HG03354 (cell line): ENCODE measurements around the gene ITPKB.

Experiments
- ATAC-seq: cut with Tn5 transposase; IDR thresholded peaks from one replicate; pipeline ENCODE4 v1.9.1; 2021; ENCODE audit warnings: mild to moderate bottlenecking; ENCODE audit not compliant: unreplicated experiment, poor library complexity, severe bottlenecking

Gene ITPKB

DNA sequence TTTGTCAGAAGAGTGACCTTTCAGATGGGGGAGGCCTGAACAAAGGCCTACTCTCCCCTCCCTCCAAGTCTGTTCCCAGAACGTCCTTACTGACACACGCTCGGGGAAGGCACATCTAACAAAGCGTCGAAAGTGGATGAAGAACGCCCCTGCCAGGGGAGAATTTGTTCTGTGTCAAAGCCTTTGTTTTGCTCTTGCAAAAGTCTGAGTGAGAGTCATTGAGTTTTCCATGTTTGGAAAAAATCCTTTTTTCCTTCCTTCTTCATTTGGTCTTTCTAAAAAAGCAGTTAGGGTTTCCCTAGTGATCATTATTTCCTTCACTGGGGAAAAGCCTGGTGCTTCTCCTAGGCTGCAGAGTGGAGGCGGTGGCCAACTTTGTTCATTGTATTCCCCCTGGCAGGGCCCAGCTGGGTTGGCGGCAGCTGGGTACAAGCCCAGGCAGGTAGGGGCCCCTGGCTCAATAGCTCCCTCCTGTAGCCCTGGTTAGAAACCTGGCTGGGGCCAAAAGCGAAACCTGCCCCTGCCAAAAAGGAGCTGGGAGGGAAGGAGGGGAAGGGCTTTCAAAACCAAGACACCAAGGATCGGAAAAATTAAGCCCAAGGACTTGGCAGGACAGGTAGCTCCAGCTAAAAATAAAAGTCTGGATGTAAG is 81.1 kb downstream of the ITPKB start:
- no peak for ATAC-seq

DNA sequence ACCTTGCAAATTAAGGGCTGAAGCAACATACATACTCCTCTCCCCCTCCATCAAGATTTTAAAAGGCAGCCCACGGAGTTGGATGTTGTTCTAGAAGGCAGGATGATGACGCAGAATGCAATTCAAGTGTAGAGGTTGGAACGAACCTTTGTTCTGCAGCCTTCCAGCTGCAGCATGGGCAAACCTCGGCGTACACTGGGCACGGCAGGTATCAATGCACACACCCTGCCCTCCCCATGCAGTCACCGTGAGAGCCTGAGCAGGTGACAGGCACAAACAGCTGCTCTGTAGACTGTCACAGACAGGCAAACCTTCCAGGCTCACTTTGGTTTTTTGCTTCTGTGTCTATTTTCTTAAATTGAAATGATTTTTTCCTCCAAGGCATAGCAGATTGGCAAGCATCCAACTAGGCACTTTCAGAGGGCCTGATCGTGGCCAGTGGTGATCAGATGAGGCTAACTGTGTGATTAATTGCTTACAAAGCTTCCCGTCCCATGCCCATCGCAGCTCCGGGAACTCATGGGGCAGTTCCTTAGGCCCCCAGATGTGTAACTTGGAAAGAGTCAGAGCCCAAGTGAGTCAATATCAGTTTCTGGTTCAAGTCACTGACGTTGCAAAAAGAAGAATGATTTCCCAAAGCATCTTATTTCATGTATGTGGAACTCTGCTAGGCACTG is 82.3 kb downstream of the ITPKB start:
- ATAC-seq, result no peak

DNA sequence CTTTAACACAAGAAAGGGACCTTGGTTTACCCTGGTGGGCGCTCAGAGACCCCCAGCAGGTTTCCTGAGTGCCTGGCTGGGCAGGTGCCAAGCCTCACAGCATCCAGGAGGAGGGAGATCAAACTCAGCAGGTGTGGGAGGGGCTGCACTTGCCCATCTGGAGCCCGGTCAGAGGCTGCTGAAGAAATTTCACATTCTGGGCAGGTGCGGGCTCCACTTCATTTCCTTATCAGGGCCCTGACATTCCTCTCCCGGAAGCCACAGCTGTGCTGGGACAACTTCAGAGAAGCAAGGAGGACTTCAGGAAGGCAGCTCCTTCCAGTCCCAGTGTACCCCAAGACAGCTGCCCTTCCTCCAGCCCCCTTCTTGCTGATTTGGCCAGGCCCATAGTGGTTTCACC is 82.9 kb downstream of the ITPKB start:
- no peak for ATAC-seq

DNA sequence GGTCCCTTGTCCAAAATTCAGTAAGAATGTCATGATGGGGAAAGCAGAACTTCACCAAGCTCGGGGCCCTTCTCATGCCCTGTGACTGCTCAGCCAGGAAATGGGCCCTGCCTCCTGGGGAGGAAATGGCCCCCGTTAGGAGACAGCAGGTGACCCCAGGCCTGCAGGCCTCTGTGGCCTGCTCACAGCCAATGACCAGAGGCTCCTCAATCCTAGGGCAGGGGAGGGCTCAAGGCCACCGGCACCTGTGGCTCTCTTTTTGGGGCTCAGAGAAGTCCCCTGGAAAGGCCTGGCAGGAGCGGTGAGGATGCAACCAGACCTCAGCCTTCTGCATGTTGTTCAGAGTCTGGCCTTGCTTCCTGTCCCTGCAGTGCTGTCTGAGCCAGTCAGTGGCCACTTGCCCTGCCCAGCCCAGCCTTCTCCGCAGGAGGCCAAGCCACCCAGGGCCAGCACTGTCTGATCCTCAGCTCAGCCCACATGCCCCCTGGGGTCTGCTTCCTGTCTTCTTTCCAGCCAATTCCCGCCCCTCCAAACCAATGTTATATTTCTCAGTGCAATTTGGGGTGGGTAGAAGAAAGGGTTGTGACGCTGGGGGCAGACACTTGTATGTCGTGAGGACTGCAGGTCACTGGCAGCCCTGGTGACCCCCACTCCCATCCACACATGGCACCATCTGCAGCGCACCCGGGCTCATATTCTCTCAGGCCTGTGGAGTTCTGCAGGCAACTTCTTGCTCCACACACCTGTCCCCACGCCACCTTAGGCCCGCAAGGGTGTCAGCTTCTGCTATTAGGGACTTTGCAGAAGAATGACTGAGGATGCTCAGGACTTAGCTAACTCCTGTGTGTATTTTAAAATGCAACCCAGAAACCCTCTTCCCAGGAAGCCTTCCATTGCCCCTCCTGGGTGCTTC is 83.6 kb downstream of the ITPKB start:
- ATAC-seq, result no peak

DNA sequence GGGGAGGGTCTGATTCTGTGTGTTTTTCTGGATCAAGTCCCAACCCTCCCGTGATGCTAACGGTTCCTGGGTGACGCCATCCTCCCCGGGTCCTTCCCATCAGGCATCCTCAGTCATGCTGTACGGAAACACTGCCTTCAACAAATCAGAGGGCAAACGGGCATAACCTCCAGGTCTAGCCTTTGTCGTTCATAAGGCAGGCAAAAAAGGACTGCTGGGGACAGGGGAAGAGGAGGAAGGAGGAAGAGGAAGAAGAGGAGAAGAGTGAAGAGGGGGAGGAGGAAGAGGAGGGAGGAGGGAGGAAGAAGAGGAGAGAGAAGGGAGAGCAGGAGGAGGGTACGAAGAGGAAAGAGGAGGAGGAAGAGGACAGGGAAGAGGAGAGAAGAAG is 84.4 kb downstream of the ITPKB start:
- ATAC-seq, result no peak

DNA sequence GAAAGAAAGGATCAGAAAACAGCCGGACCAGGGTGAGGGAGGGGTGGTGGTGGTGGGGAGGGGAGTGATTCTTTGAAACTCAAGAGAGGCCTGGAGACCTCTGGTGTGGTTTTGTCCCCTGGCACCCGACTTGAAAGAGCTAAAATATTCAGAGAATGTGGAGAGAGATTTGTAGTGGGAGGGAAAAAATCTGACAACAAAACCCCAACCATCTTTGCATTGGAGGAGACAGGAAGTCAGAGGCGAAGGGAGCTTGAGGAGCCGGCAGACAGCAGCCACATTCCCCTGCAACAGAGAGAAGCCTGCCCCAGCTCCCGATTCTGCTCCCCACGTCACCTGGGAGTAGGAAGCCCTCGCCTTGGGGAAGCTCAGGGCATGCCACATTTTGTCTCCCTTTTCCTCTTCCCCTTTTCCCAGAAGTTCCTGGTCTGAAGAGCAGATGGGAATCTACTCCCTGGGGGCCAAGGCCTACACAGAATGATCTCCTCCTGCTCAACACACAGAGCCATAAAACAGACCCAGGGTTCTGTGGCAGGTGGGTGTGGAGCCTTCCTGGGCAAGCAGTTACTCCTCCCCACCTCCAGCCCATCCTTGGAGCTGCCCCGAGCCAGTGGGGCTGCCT is 84.9 kb downstream of the ITPKB start:
- no peak for ATAC-seq

DNA sequence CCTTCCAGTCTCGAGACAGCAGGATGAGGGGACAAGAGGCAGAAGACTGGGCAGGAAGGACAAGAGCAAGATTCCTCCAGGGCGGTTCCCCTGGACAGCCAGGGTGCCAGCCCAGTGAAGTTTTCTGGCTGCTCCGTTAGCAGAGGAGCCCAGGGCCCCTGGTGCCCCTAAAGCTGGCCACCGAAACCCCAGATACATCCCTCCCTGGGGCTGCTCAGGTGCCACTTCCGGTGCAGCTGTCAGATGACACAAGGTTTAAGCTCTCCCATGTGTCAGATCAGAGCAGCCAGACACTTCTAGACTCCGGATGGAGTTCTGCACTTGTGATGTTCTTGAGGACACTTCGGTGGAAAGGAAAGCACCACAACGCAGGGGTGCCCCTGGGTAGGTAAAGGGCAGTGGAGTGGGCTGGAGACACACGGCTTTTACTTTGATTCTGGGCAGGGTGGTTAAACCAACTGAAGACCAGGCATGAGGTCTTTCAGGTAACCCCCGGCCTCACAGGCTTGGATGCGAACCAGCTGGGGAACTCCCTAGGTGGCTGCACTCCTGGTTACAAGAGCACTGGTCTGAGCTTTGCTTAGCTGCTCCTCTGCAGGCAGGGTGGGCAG is 85.7 kb downstream of the ITPKB start:
- peak; percentile 80 for ATAC-seq

DNA sequence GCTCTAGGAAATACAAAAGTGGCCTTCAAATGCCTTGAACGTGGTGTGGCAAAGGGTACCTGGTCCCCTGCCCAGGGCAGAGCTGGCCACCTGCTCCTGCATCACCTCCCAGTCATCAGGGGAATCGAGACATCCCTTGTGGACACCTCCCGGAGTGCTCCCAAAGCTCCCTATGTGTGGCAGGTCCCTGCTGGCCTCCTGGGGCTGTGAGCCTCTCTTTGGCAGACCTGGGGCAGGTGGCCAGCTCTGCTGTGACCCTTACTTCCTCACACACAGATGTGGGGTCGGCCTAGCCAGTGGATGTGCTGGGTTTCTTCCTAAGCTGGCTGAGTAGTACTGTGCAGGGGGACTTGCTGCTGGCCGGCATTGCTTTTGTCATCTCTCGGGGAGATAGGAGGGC is 86.5 kb downstream of the ITPKB start:
- no peak for ATAC-seq

DNA sequence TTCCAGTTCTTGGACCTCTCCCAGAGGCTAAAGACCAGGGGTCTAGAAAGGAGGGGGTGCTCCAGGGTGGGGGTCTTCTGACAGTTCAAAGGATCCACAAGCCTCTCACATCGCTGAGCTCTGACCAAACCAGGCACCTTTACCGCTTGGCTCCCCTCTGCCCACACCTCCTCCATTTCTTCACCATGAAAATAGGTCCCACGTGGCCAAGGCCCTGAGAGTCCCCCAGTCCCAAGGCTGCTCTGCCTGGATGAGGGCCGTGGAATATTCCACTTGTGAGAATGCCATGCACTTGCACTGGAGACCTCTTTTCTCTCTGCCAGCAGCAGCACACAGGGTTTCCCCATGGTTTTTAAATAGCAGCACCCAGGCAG is 87.4 kb downstream of the ITPKB start:
- no peak for ATAC-seq

DNA sequence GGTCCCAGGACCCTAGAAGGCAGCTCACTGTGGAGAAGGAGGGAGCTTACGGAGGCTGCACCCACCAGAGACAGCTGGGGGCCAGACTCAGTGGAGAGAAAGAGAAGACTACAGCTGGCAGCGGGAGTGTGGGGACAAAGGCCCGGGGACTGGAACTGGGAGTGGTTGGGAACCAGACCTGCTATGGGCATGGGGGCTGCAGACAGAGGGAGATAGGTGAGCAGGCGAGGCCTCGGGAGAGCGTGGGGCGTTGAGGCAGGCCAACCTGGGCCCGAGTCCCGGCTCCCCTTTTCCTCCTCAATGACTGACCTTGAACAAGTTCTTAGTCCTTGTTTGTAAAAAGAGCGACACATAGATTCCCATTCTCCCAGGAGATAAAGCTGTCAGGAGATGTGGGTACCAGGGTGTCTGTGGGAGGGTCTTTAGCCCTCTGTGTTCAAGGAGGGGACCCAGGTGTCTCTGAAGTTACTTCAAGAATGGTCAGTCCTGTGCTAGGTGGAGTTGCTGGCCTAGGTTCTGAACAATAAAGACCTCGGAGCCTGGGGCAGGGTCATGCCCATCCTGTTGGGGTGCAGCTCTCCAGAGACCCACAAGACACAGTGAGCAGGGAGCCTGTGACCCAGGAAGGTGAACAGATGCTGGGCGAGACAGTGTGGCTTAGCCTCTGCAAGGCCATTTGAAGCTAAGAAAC is 87.9 kb downstream of the ITPKB start:
- ATAC-seq, result no peak

DNA sequence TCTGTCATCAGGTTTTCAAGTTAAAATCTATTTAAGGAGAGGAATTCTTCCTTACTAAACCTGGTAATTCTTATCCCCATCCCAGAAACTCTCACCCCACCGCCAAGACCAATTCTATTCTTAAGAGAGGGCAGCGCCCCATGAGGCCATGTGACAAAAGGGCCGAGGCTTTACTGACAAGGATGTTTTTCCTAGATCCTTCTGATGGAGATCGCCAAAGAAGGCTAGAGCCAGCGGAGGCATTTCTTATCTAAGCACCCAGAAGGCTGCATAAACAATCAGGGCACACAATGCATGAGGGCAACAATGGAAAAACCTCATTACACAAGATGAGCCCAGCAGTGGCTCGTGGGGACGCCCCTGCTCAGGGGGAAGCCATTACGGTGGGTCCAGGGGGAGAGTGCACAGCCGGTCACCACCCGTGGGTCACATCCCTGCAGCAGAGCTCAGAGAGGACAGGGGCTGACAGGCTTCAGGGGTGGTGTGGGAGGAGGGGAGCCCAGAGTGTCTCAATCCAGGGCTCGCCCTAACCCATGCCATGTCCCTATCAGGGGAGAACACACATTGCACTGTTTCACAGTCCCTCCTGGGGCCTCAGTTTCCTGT is 88.7 kb downstream of the ITPKB start:
- no peak for ATAC-seq

DNA sequence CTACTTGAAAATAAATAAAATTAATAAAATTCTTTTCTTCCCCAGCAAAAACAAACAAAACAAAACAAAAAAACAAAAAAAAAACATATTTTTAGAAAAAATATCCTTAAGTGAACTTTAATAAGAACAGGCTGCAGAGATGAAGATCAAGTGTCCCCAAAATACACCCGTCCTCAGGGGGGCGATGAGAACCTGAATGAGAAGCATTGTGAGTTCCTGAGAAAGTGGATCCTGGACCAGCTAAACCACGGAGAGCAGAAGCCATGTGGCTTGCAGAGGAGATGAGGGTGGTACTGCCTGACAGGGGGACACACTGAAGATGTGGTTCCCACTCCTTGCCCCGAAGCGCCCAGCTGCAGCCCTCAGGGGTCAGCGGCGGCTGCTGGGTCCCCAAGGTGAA is 89.3 kb downstream of the ITPKB start:
- ATAC-seq, result no peak

DNA sequence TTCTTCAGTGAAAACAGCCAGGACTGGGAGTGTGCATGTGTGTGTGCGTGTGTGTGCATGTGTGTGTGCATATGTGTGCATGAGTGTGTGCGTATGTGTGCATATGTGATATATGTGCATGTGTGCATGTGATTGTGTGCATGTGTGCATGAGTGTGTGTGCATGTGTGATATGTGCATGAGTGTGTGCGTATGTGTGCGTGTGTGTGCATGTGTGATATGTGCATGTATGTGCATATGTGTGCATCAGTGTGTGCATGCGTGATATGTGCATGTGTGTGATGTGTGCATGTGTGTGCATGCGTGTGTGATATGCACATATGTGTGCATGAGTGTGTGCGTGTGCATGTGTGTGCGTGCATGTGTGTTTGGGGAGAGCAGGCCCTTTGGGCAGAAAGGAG is 89.8 kb downstream of the ITPKB start:
- ATAC-seq, result no peak

DNA sequence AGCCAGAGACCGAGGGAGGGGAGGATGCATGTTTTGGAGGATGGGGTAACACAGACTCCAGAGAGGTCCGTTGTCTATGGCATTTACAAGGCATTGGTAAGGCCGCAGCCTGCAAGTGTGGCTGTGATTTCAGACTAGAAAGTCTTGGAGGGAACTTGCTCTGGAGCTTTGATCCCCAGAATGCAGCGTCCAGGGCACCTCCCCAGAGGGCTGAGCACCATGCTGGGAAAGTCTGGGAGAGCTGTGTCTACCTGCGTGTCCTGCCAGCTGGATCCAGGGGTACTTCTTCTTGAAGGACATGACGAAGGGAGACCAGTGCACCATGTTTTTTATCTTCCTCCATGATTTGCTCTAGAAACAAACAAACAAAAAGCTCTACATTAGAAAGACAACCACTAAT is 90.7 kb downstream of the ITPKB start:
- ATAC-seq, result no peak

DNA sequence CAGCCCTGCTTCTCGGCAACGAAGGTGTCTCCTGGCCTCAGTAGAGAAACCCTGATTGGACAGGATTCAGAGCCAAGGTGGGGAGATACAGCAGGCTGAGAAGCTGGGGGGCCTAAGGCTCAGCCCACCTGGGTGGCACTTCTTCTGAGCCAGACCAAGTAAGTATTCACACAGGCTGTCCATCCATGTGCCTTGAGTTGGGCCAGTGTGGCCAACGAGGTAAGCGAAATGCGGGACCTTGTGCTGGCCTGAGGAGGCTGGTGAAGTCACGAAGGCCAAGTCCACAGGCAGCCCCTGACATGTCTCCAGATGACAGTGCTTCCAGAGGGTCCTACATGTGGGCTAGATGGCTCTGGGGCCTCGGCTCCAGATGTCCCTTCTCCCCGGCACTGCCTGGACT is 91.4 kb downstream of the ITPKB start:
- no peak for ATAC-seq

DNA sequence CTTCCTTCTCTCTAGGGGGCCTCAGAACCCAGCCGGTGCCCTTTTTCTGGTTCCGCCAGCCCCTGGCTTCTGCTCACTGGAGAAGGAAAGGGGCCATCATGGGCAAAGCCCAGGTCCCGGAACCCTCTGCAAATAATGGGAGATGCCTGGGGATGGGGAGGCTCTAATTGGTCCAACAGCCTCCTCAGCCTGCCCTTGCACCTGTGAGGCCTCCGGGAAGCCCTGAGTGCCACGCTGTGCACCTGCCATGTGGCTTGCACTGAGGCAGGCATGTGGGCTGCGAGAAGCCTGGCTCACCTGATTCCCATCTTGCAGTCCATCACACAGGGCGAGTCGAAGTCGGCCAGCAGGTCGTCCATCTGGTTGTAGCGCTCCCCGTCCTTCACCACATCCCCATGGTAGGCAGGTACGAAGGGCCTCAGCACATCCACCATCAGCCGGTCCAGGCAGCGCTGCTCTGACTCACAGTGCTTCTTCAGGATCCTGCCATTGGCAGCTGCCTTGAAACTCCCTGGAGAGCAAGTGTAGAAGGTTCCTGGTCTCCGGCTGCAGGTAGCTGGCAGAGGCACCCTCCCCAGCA is 92.1 kb downstream of the ITPKB start:
- no peak for ATAC-seq

DNA sequence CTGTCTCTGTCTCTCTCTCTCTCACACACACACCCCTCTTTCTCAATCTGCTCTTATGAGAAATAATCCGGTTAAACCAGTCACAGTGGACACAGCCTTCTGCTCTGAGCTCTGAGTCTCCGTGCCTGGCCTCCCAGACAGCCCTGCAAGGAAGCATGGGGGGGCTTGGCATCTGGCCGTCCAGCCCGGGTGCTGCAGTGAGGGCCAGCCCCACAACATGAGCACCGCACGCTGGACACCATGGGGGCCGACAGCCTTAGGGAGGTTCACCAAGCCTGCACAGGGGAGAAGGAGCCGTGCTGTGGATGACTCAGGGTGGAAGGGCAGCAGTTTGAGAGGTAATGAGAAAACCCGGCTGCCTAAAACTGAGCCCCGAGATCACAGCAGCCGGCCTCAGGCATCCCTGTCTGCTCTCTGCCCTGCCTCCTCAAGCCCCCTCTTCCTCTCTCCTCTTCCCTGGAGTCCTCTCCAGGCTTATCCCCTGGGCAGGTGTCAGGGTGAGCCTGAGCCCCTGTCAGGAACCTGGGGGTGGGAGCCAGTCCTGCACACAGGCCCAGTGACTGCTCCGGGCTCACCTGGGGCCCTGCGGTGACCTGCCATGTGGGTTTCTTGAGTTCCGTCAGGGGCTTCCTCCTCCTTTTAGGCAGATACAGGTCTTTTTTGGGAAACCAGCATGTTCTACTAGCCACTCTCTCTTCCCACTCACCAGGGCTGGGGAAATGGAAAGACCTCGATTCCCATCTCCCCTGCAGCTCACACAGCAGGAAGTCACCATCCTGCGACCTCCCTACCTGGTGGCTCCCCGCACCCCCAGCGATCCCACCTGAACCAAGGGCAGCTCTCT is 92.8 kb downstream of the ITPKB start:
- no peak for ATAC-seq
